GM18858 (cell line): Measurements from ENCODE around the gene BICC1.

Experiments
- ATAC-seq: cut with Tn5 transposase; IDR thresholded peaks from one replicate; pipeline ENCODE4 v1.9.1; 2021; ENCODE audit not compliant: unreplicated experiment

The BICC1 gene

GRCh38 chr10:58560068-58560467 is 47.4 kb downstream of the BICC1 start:
- no peak for ATAC-seq

- no peak for ATAC-seq
These were observed 52.6 kb downstream of the BICC1 start for GRCh38 chr10:58565271-58565670.

DNA sequence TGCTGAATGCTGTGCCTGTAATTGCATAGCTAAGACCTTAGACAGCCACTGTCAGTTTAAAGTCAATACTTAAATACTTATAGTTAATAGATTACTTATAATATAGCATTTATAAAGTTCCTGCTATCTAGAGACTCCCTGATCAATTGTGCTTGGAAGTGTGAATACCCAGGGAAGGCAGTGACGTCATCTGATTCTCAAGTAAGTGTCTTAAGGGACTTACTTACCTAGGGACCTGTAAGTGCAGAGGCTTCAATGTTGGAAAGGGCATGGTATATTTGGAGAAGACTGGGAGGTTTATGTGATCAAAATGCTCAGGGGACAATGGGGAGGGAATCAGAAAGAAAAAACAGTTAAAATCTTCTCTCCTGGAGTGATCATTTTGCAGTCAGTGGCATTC is 55.0 kb downstream of the BICC1 start:
- no peak for ATAC-seq

- no peak for ATAC-seq
These were observed 55.8 kb downstream of the BICC1 start for GRCh38 chr10:58568428-58568935.

DNA sequence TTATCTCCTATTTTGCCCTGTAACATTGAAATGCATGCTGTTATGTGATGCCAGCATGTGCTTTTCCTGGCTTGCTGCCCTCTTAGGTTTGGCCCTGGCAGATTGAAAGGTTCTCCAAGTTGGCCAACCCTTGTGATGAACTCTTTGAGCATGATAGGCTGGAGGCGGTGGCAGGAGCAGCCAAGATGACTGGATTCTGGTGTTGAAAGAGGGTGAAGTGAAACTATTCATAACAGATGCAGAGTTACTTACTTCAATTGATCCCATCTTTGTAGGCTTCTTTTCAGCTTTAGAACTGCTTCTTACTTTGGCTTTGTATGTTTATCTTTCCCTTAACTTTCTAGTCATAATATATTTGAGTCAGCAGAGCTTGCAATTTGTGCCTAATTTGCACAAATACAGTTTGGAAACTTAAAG is 57.6 kb downstream of the BICC1 start:
- no peak for ATAC-seq

- ATAC-seq, result no peak
These were observed 58.3 kb downstream of the BICC1 start for GRCh38 chr10:58570979-58571378.

DNA sequence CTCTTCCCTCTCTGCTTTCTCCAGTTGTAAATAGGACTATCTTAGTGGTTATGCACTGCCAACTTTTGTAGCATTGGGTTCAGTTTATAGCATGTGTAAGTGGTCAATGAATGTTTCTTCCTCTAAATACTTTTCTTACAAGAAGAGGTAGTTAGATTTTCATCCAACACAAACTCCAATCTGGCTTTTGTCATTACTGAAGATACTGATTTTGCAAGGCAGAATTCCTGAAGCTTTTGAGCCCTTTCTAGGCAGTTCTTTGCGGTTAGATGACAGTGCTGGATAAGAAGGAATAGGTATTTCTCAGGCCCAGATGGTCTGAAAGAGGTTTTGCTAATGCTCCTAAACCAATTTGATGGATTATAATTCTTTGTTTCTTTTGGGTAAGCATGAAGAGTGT is 60.5 kb downstream of the BICC1 start:
- ATAC-seq, result no peak

- ATAC-seq, result no peak
These were observed 61.4 kb downstream of the BICC1 start for GRCh38 chr10:58574058-58574457.

GRCh38 chr10:58575491-58575890 is 62.8 kb downstream of the BICC1 start:
- ATAC-seq, result no peak

- ATAC-seq, result no peak
These were observed 64.2 kb downstream of the BICC1 start for GRCh38 chr10:58576751-58577436.

- ATAC-seq, result no peak
These were observed 64.7 kb downstream of the BICC1 start for GRCh38 chr10:58577437-58577777.

GRCh38 chr10:58578366-58578765 is 65.7 kb downstream of the BICC1 start:
- no peak for ATAC-seq

DNA sequence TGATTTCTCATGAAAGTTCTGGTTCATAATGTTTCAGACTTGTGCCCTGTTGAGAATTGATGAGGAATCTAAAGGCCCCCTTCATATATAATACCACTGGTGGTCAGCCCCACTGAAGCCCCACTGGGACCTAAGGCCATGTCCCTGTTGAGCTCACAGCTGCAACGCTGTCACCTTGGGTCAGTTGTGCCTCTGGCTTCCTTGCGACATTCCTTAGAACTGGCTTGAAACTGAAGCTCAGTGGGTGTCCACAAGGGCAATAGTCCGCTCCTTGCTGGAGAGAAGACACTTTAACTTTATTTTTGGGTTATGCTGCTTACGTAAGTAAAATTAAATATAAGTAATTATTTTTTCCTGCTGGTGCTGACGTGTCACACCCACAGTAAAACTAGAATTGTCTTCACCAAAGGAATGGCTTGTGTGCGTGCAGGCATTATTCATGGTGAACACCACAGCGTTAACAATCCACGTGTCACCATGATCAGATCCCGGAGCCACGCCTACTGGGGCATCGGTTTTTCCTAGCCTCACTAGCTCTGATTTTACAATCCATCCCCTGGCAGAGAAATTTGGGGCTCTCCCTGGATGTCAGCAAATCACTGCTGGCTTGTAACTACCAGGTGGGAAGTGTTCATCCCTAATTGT is 66.5 kb downstream of the BICC1 start:
- ATAC-seq, result no peak

DNA sequence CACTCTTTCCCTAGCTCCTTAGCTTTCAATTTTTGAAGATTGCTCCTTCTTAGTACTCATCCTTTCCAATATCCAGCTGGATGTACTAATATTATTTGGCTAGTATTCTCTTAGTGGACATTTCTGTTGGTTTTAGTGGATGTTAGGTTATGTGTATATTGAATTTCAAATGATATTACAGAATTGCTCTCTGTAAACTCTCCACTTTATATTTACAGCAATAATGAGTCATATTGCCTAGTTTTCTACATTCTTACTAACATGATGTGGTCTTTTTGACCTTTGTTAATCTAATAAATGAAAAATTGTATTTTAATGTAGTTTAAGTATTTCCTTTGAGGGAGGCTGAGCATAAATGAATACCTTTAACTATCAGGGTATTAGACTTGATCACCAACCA is 69.4 kb downstream of the BICC1 start:
- no peak for ATAC-seq

DNA sequence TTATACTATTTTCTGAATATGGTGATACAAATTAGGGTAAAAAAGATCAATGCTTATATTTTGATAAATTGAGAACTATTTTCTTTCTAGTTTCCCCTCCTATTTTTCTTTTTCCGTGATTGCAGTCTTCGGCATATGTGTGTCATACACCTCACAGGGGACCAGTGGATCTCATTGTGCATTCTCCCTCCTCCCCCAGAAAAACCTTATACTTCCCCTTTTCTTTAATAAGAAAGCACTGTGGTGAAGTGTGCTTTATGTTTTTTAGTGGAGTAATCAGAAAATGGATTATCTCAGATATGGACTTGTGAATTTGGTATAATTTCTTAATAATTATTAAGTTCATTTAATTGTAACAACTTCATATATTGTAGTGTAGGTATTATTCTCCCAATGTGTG is 72.8 kb downstream of the BICC1 start:
- ATAC-seq, result no peak

- ATAC-seq, result no peak
These were observed 73.9 kb downstream of the BICC1 start for GRCh38 chr10:58586282-58587245.

- ATAC-seq, result no peak
These were observed 75.0 kb downstream of the BICC1 start for GRCh38 chr10:58587676-58588075.

DNA sequence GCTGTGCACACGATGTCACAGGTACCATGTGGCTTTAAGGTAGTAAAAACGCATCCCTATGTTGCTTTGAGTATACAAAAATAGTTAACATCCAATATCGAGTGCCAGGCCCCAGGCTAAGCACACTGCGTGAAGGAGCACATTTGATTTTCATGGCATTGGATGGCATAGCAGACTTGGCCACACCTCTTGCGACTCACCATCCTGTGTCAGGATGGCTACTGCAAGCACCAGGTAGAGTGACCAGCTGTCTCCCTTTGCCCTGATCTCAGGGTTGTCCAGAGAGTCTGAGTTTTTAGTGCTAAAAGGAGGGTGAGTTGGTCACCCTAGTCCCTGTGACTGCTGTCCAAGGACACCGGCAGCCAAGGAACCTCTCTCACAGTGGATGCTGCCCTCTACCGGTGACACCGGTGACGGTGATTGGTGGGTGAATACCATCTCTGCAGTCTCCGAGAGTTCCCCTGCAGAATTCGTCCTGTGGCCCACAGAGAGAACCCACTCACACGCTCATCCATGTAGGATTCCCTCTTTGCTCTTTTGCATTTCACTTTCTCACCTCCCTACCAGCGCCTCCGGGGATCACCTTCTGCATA is 76.1 kb downstream of the BICC1 start:
- ATAC-seq, result no peak

- no peak for ATAC-seq
These were observed 77.6 kb downstream of the BICC1 start for GRCh38 chr10:58590152-58590840.

DNA sequence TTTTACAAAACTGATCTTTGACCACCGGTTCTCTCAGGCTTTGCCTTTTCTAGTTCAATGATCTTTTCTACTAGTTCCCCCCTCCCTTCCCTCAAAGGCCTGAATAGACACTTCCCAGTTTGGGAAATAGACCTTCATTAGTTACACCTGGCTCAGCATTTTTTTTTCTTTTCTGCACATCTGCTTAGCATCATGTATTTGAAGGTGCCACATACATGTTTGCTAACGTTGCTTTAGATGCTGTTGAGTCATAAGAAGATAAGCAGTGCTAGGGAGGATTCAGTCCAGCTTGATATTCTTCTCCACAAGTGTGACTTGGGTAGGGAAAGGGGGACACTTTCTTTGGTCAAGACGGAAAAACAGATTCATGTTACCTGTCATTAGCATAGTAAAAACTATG is 78.3 kb downstream of the BICC1 start:
- ATAC-seq, result no peak

- ATAC-seq, result no peak
These were observed 80.3 kb downstream of the BICC1 start for GRCh38 chr10:58593008-58593407.
